Measurements from ENCODE around the gene SLC6A19. TPM values are rescaled to one million over a fixed set of nuclear protein-coding genes. Genes with fewer than 3 reads are reported as not detected.

The SLC6A19 gene
- polyA plus RNA-seq, 1 of the 3 experiments (the other 2 are of a cell fraction), result not detected

DNA sequence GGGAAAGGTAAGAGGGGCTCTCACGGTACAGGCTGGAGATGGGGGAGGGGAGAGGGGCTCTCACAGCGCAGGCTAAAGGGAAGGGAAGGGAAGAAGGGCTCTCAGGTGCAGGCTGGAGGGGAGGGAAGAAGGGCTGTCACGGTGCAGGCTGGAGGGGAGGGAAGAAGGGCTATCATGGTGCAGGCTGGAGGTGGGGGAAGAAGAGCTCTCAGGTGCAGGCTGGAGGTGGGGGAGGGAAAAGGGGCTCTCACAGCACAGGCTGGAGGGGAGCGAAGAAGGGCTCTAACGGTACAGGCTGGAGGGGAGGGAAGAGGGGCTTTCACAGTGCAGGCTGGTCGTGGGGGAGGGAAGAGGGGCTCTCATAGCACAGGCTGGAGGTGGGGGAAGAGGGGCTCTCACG, 28.4 kb downstream of the SLC6A19 start:
- Histone ChIP-seq H3K36me3 (replicated peaks in 1 of 2; ENCODE audit: control insufficient read depth in 1 of 2, insufficient read depth in 2 of 2, low read length in 1 of 2) (no peaks in the 10 kb centered on the region), H3F3A (replicated peaks; ENCODE audit: insufficient read depth) (no peaks in the 10 kb centered on the region), H3K4me3 (ENCODE audit: low read depth in 2 of 2, low read length in 1 of 2) (no peak overlapping the region), H3K9ac (no peak overlapping the region), H2AFZ (ENCODE audit: low read depth) (no peak overlapping the region), H3K79me2 (ENCODE audit: insufficient read depth) (no peaks in the 10 kb centered on the region), H3K9me2 (no peaks in the 10 kb centered on the region), H3K27ac (ENCODE audit: low read depth in 2 of 2, low read length in 1 of 2) (no peak overlapping the region), H3K4me2 (no peak overlapping the region), H3K4me1 (ENCODE audit: control insufficient read depth in 1 of 2, insufficient read depth in 2 of 2, low read depth in 1 of 2, low read length in 1 of 2) (no peaks in the 10 kb centered on the region), H4K20me1 (ENCODE audit: insufficient read depth) (no peaks in the 10 kb centered on the region), H3K27me3 (ENCODE audit: insufficient read depth) (peaks cover 19% of the 10 kb centered on the region; the same call in 1 of the 2 replicates), H3K9me3 (no peaks in the 10 kb centered on the region)
- WGBS (ENCODE audit: low lambda C conversion rate), result 21% methylated on average over 7 of the region's 7 CpGs
- ChIA-PET POLR2A (no interaction called here), CTCF (interaction anchor here (1.0 kb wide), 2 partner anchors 21 to 424 kb away, joined by 3 to 4 read pairs; no protein-coding TSS in a partner anchor)
- TF ChIP-seq, protein P1, sequence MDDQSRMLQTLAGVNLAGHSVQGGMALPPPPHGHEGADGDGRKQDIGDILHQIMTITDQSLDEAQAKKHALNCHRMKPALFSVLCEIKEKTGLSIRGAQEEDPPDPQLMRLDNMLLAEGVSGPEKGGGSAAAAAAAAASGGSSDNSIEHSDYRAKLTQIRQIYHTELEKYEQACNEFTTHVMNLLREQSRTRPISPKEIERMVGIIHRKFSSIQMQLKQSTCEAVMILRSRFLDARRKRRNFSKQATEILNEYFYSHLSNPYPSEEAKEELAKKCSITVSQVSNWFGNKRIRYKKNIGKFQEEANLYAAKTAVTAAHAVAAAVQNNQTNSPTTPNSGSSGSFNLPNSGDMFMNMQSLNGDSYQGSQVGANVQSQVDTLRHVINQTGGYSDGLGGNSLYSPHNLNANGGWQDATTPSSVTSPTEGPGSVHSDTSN (IDR thresholded peaks at IDR 0.05), result no peak
- TF ChIP-seq SIN3A (IDR thresholded peaks at IDR 0.05; ENCODE audit: borderline replicate concordance, low read depth, low read length), result no peak
- no peak for DNase-seq

DNA sequence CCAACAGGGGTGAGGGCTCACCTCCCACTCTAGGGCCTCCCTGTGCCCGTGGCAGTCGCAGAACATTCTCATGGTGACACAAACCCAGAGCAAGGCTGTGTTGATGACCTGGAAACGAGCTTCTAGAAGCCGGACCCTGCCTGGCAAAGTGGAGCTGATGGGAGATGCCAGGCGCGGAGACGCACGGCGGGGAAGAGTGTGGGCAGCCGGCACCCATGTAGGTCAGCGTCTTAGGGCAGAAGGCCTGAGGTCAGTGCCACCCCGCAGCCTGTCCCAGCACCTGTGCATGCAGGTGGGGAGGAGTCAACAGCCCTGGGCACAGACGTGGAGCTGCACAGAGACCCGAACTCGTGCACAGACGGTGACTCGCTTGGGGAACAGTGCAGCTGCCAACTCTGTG, 29.2 kb downstream of the SLC6A19 start:
- Histone ChIP-seq H3K27ac (ENCODE audit: low read depth in 2 of 2, low read length in 1 of 2) (no peak overlapping the region), H2AFZ (ENCODE audit: low read depth) (no peak overlapping the region), H4K20me1 (ENCODE audit: insufficient read depth) (no peaks in the 10 kb centered on the region), H3K27me3 (ENCODE audit: insufficient read depth) (peaks cover 19% of the 10 kb centered on the region; the same call in 1 of the 2 replicates), H3K4me1 (ENCODE audit: control insufficient read depth in 1 of 2, insufficient read depth in 2 of 2, low read depth in 1 of 2, low read length in 1 of 2) (no peaks in the 10 kb centered on the region), H3K4me2 (no peak overlapping the region), H3F3A (replicated peaks; ENCODE audit: insufficient read depth) (no peaks in the 10 kb centered on the region), H3K79me2 (ENCODE audit: insufficient read depth) (no peaks in the 10 kb centered on the region), H3K9ac (no peak overlapping the region), H3K9me2 (no peaks in the 10 kb centered on the region), H3K36me3 (replicated peaks in 1 of 2; ENCODE audit: control insufficient read depth in 1 of 2, insufficient read depth in 2 of 2, low read length in 1 of 2) (no peaks in the 10 kb centered on the region), H3K4me3 (ENCODE audit: low read depth in 2 of 2, low read length in 1 of 2) (no peak overlapping the region), H3K9me3 (no peaks in the 10 kb centered on the region; the same call in 1 of the 2 replicates)
- 53% methylated on average over 12 of the region's 17 CpGs for WGBS (ENCODE audit: low lambda C conversion rate)
- ChIA-PET POLR2A (no interaction called here), CTCF (interaction anchor here (1.0 to 1.3 kb wide), 3 partner anchors 22 to 423 kb away, joined by 3 to 4 read pairs (median 3); no protein-coding TSS in a partner anchor)
- no peak for DNase-seq
- no peak for TF ChIP-seq GABPA (IDR thresholded peaks at IDR 0.05; ENCODE audit: low read depth)
- TF ChIP-seq CTCF (IDR thresholded peaks at IDR 0.05), result no peak
- no peak for TF ChIP-seq RFX5 (IDR thresholded peaks at IDR 0.05; ENCODE audit: low read length)
- TF ChIP-seq, protein P2, sequence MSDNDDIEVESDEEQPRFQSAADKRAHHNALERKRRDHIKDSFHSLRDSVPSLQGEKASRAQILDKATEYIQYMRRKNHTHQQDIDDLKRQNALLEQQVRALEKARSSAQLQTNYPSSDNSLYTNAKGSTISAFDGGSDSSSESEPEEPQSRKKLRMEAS (IDR thresholded peaks at IDR 0.05; ENCODE audit: low read depth), result no peak
- TF ChIP-seq REST (IDR thresholded peaks at IDR 0.05; ENCODE audit: low read depth, low read length), result no peak
- no peak for TF ChIP-seq USF2 (IDR thresholded peaks at IDR 0.05; ENCODE audit: borderline replicate concordance, low read depth, low read length)
- no peak for TF ChIP-seq NFIC (IDR thresholded peaks at IDR 0.05; ENCODE audit: borderline replicate concordance)
- no peak for TF ChIP-seq RAD21 (IDR thresholded peaks at IDR 0.05; ENCODE audit: low read length)
- TF ChIP-seq EZH2phosphoT487 (IDR thresholded peaks at IDR 0.05; ENCODE audit: borderline replicate concordance, low read depth), result no peak
- TF ChIP-seq SMC3 (IDR thresholded peaks at IDR 0.05; ENCODE audit: low read depth, low read length), result no peak
- no peak for TF ChIP-seq RCOR1 (IDR thresholded peaks at IDR 0.05; ENCODE audit: low read length)
- no peak for TF ChIP-seq CHD2 (IDR thresholded peaks at IDR 0.05; ENCODE audit: low read length, partially characterized antibody)
- no peak for TF ChIP-seq FOXJ3 (CRISPR knock-in tag; IDR thresholded peaks at IDR 0.05)
- TF ChIP-seq, protein P1 (IDR thresholded peaks at IDR 0.05), result no peak
- no peak for TF ChIP-seq RXRA (IDR thresholded peaks at IDR 0.05; ENCODE audit: borderline replicate concordance, low read depth)
- TF ChIP-seq TEAD4 (IDR thresholded peaks at IDR 0.05; ENCODE audit: borderline replicate concordance, insufficient read depth), result no peak
- no peak for TF ChIP-seq MEF2A (IDR thresholded peaks at IDR 0.05; ENCODE audit: borderline replicate concordance, low read depth)
- TF ChIP-seq TAF1 (IDR thresholded peaks at IDR 0.05; ENCODE audit: borderline replicate concordance, low read depth, low read length), result no peak

Measured in SK-N-SH (cell line).